ENCODE data around the gene NUFIP2. TPM values are rescaled to one million over a fixed set of nuclear protein-coding genes. Genes with fewer than 3 reads are reported as not detected.
"Not testable (repeated sequence)": the region's sequence is repeated elsewhere in the genome, so short reads cannot be mapped to it uniquely, and the experiment has no call there.

NUFIP2 gene
- total RNA-seq, 2 donors from 2014 or later: 92.9 to 104 TPM

DNA sequence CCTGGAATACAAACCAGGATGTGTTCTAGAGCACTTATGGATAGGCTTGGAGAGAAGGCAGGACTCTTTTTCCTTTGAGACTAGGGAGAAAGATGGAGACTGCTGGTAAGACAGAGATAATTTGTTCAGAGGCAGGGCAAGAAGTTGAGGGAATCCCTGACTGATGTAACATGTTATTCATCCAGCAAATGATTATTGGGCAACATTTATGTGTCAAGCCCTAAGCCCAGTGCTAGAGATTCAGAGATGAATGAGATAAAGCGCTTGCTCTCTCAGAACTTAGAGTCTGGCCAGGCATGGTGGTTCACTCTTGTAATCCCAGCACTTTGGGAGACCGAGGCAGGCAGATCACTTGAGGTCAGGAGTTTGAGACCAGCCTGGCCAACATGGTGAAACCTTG, 47.8 kb upstream of the NUFIP2 start:
- Histone ChIP-seq H3K27ac (ENCODE audit: low read depth, low read length) (no peak overlapping the region), H3K9me3 (ENCODE audit: control insufficient read depth, low read length) (no peaks in the 10 kb centered on the region), H3K9ac (ENCODE audit: extremely low read depth, low read length, poor library complexity, severe bottlenecking) (no peak overlapping the region), H3K4me1 (ENCODE audit: control insufficient read depth, insufficient read depth, low read length) (no peaks in the 10 kb centered on the region), H3K36me3 (ENCODE audit: control insufficient read depth, insufficient read depth, low read length) (no peaks in the 10 kb centered on the region), H3K4me3 (ENCODE audit: low read length) (no peak overlapping the region), H3K27me3 (ENCODE audit: control insufficient read depth, insufficient read depth, low read length, poor library complexity, severe bottlenecking) (no peaks in the 10 kb centered on the region)
- Mint-ChIP-seq H3K36me3 (ENCODE audit: low read depth) (no peaks in the 10 kb centered on the region), H3K4me1 (no peaks in the 10 kb centered on the region), H3K9me3 (no peaks in the 10 kb centered on the region), H3K27me3 (ENCODE audit: insufficient read depth) (no peaks in the 10 kb centered on the region), H3K4me3 (no peak overlapping the region), H3K27ac (no peak overlapping the region)
- DNase-seq: no peak
- TF ChIP-seq CTCF (conservative IDR thresholded peaks at IDR 0.05): no peak
- 88 to 92% methylated on average over 2 of the region's 2 CpGs for WGBS, 2 experiments (ENCODE audit: insufficient coverage in 1 of 2, insufficient read length in 1 of 2)

DNA sequence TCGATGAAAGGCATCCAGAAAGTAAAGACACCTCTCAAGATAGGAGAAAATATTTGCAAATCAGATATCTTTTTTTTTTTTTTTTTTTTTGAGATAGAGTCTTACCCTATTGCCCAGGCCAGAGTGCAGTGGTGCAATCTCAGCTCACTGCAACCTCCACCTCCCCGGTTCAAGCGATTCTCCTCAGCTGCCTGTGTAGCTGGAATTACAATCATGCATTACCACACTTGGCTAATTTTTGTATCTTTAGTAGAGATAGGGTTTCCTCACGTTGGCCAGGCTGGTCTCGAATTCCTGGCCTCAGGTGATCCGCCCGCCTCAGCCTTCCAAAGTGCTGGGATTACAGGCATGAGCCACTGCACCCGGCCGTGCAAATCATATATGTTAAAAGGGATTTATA, 45.1 kb upstream of the NUFIP2 start:
- H3K27me3 ChIP-seq (ENCODE audit: control insufficient read depth, insufficient read depth, low read length, poor library complexity, severe bottlenecking); H3K36me3 ChIP-seq (ENCODE audit: control insufficient read depth, insufficient read depth, low read length); H3K36me3 Mint-ChIP-seq (ENCODE audit: low read depth); H3K4me3 Mint-ChIP-seq; H3K9me3 ChIP-seq (ENCODE audit: control insufficient read depth, low read length); H3K4me1 Mint-ChIP-seq; H3K4me1 ChIP-seq (ENCODE audit: control insufficient read depth, insufficient read depth, low read length); H3K27me3 Mint-ChIP-seq (ENCODE audit: insufficient read depth); H3K9me3 Mint-ChIP-seq; H3K27ac ChIP-seq (ENCODE audit: low read depth, low read length); H3K9ac ChIP-seq (ENCODE audit: extremely low read depth, low read length, poor library complexity, severe bottlenecking); H3K27ac Mint-ChIP-seq; H3K4me3 ChIP-seq (ENCODE audit: low read length); DNase-seq: not testable (repeated sequence)
- 90% methylated on average over 7 of the region's 9 CpGs; no CpG with 5 or more reads in 1 of the 2 experiments for WGBS, 2 experiments (ENCODE audit: insufficient coverage in 1 of 2, insufficient read length in 1 of 2)

DNA sequence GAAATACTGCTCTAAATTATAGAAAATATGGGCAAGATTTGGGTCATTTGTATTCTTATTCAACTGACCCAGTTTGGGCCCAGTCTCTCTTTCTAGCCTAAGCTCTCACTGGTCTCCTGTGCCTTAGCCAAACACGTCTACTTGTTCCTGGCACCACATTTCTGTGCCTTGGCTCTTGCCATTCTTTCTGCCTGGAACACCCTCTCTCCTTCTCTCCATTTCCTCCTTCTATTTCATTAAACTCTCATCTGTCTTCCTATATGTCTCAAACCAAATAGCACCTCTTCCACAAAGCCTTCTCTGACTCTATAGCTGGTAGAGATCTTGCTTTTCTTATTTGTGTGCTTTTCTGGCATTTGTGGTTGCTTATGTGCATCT, 37.7 kb upstream of the NUFIP2 start:
- Histone ChIP-seq H3K27me3 (ENCODE audit: control insufficient read depth, insufficient read depth, low read length, poor library complexity, severe bottlenecking) (no peaks in the 10 kb centered on the region), H3K4me3 (ENCODE audit: low read length) (no peak overlapping the region), H3K9me3 (ENCODE audit: control insufficient read depth, low read length) (no peaks in the 10 kb centered on the region), H3K27ac (ENCODE audit: low read depth, low read length) (no peak overlapping the region), H3K4me1 (ENCODE audit: control insufficient read depth, insufficient read depth, low read length) (no peaks in the 10 kb centered on the region), H3K9ac (ENCODE audit: extremely low read depth, low read length, poor library complexity, severe bottlenecking) (no peak overlapping the region), H3K36me3 (ENCODE audit: control insufficient read depth, insufficient read depth, low read length) (no peaks in the 10 kb centered on the region)
- no peak for DNase-seq
- no peaks in the 10 kb centered on the region for H3K36me3 Mint-ChIP-seq (ENCODE audit: low read depth)
- no peak overlapping the region for H3K4me3 Mint-ChIP-seq
- no peak for TF ChIP-seq CTCF (conservative IDR thresholded peaks at IDR 0.05)
- no peak overlapping the region for H3K27ac Mint-ChIP-seq
- no peaks in the 10 kb centered on the region for H3K27me3 Mint-ChIP-seq (ENCODE audit: insufficient read depth)
- no peaks in the 10 kb centered on the region for H3K4me1 Mint-ChIP-seq
- 79 to 89% methylated on average over 1 of the region's 1 CpG for WGBS, 2 experiments (ENCODE audit: insufficient coverage in 1 of 2, insufficient read length in 1 of 2)
- no peaks in the 10 kb centered on the region for H3K9me3 Mint-ChIP-seq

- no peaks in the 10 kb centered on the region for H3K4me1 ChIP-seq (ENCODE audit: control insufficient read depth, insufficient read depth, low read length)
- H3K27ac Mint-ChIP-seq: no peak overlapping the region
- H3K36me3 ChIP-seq (ENCODE audit: control insufficient read depth, insufficient read depth, low read length): no peaks in the 10 kb centered on the region
- no peak for TF ChIP-seq CTCF (conservative IDR thresholded peaks at IDR 0.05)
- no peak for DNase-seq
- no peaks in the 10 kb centered on the region for H3K27me3 Mint-ChIP-seq (ENCODE audit: insufficient read depth)
- 81 to 87% methylated on average over 3 of the region's 3 CpGs for WGBS, 2 experiments (ENCODE audit: insufficient coverage in 1 of 2, insufficient read length in 1 of 2)
- H3K4me3 Mint-ChIP-seq: no peak overlapping the region
- H3K4me1 Mint-ChIP-seq: no peaks in the 10 kb centered on the region
- H3K9me3 Mint-ChIP-seq: no peaks in the 10 kb centered on the region
- no peaks in the 10 kb centered on the region for H3K9me3 ChIP-seq (ENCODE audit: control insufficient read depth, low read length)
- H3K36me3 Mint-ChIP-seq (ENCODE audit: low read depth): no peaks in the 10 kb centered on the region
- no peak overlapping the region for H3K9ac ChIP-seq (ENCODE audit: extremely low read depth, low read length, poor library complexity, severe bottlenecking)
- H3K27me3 ChIP-seq (ENCODE audit: control insufficient read depth, insufficient read depth, low read length, poor library complexity, severe bottlenecking): no peaks in the 10 kb centered on the region
- H3K4me3 ChIP-seq (ENCODE audit: low read length): no peak overlapping the region
- H3K27ac ChIP-seq (ENCODE audit: low read depth, low read length): no peak overlapping the region
Measured at GRCh38 chr17:29331075-29331707, 37.2 kb upstream of the NUFIP2 start.
